Stimulated activated naive CD8-positive, alpha-beta T cell treated with anti-CD3 and anti-CD28 coated beads, Interleukin-15, amount 100 ng/mL, for 72 hours (primary cell): ENCODE results near the gene CNNM4.
"Not testable (repeated sequence)": the region's sequence is repeated elsewhere in the genome, so short reads cannot be mapped to it uniquely, and the experiment has no call there.

Source experiments
- ATAC-seq: fragments of 150-1000 bp; cut with Tn5 transposase; 2 replicates; pipeline ENCODE4 v1.10.0; 2021; ENCODE audit warnings: mild to moderate bottlenecking, moderate library complexity
- DNase-seq, 2 donors: peaks; one replicate each; pipeline ENCODE4 v3.0.0; 2021 to 2022
- H3K27ac Mint-ChIP-seq, 2 donors: one replicate each; pipeline ENCODE4 v1.8.0; 2022; ENCODE audit warnings: mild to moderate bottlenecking in 2 of 2, mixed read lengths in 2 of 2, moderate library complexity in 2 of 2
- H3K27me3 Mint-ChIP-seq: one replicate; pipeline ENCODE4 v1.8.0; 2022; ENCODE audit warnings: mixed read lengths
- H3K4me1 Mint-ChIP-seq: one replicate; pipeline ENCODE4 v1.8.0; 2022; ENCODE audit warnings: mild to moderate bottlenecking, mixed read lengths
- H3K4me3 Mint-ChIP-seq, 2 donors: one replicate each; pipeline ENCODE4 v1.8.0; 2022; ENCODE audit warnings: mild to moderate bottlenecking in 2 of 2, mixed read lengths in 2 of 2, moderate library complexity in 1 of 2
- H3K9me3 Mint-ChIP-seq, 2 donors: one replicate each; pipeline ENCODE4 v1.8.0; 2022; ENCODE audit warnings: mixed read lengths in 2 of 2

Gene CNNM4

DNA sequence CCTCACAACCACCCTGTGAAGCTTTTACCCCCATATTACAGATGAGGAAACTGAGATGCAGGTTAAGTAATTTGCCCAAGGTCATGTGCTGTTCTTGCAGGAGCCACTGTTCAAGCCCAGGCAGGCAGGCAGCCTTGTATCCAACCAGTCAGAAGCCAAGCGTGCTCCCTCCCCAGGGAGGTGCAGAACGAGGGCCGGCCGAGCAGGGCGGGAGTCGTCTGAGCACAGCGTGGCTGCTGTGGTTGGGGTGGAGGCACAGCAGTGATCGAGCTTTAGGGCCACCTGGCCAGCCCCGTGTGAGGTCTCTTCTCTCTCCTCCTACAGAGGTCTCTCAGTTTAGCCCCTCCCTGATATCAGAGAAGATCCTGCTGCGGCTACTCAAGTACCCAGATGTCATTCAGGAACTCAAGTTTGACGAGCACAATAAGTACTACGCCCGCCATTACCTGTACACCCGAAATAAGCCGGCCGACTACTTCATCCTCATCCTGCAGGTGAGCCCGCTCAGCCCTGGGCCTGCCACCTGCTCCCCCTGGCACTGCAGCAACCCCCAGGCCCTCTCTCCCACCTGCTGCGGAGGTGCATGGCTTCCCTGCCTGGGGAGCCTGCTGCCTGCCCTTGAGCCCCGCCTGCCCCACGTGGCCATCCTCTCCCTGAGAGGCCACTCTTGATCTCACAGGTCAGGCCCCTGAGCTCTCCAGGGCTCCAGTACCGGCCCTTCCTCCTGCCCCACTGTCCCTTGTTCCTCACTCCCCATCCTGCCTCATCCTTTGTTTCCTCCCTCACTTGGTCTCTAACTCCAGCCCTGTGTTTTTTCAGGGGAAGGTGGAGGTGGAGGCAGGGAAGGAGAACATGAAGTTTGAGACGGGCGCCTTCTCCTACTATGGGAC lies 38.3 kb downstream of the CNNM4 start:
- H3K4me3 Mint-ChIP-seq: no peak overlapping the region
- H3K9me3 Mint-ChIP-seq: no peaks in the 10 kb centered on the region
- ATAC-seq (no peak), DNase-seq (no peak)
- H3K4me1 Mint-ChIP-seq: no peaks in the 10 kb centered on the region
- H3K27me3 Mint-ChIP-seq: no peaks in the 10 kb centered on the region
- no peak overlapping the region for H3K27ac Mint-ChIP-seq

DNA sequence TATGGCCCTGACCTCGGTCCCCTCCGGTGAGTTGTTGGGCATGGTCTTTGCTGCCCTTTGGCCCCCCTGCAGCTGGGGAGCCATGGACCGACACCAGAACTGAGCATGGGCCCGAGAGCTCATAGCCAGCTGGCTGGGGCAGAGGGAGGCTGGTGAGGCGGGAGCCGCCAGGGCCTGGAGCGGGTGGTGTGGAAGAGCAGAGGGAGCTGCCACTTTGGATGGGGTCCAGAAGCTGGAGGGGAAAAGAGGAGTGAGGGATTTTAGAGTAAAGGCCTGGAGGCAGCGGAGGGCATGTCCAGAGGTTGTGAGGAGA lies 38.9 kb downstream of the CNNM4 start:
- Mint-ChIP-seq H3K27me3 (no peaks in the 10 kb centered on the region), H3K4me1 (no peaks in the 10 kb centered on the region), H3K27ac (peak overlapping the region in 1 of 2 donors; percentile 40), H3K4me3 (no peak overlapping the region), H3K9me3 (no peaks in the 10 kb centered on the region)
- ATAC-seq (no peak), DNase-seq (no peak)

DNA sequence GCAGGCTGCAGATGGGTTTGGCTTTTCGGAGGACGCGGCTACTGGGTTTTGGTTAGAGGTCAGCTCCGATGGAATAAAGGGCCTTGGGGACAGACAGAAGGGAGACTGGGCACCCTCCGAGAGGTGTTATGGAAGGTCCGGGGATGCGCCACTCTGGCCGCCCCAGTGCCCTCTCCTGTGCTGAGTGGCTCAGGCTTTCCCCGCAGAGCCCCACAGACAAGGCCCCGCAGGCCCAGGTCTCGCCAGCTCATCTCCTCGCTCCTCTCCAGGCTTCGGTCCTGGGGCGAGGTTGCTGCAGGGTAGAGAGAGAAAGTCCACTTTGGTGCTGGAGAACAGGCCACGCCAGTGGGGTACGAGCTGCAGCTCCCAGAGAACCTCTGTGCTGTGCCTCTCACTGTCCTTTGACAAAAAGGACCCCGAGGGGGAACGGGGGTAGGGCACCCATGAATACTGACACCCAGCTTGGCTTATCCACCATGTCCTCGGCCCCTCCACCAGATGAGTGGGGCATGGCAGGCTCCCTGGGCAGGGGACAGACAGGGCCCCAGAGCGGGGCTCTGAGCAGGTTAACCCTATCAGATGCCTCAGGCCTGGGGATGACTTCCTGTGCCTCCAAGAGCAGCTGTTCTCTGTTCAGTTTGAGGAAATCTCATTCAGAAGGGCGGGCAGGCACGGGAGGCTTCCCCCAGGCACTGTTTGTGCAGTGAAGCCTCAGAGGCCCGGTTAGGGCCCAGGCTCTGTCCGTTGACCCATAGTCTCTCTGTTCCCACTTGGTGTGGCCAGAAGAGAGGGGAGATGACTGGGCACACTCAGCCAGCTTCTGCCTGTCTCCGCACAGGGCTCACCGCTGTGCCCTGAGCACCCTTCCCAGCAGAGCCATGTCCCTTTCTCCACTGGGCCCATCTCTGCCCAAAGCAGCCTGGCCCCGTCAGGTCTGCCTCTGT lies 39.6 kb downstream of the CNNM4 start:
- H3K4me1 Mint-ChIP-seq: no peaks in the 10 kb centered on the region
- DNase-seq (no peak), ATAC-seq (peak; percentile 49)
- H3K27me3 Mint-ChIP-seq: no peaks in the 10 kb centered on the region
- H3K9me3 Mint-ChIP-seq: no peaks in the 10 kb centered on the region
- H3K27ac Mint-ChIP-seq: no peak overlapping the region
- no peak overlapping the region for H3K4me3 Mint-ChIP-seq

DNA sequence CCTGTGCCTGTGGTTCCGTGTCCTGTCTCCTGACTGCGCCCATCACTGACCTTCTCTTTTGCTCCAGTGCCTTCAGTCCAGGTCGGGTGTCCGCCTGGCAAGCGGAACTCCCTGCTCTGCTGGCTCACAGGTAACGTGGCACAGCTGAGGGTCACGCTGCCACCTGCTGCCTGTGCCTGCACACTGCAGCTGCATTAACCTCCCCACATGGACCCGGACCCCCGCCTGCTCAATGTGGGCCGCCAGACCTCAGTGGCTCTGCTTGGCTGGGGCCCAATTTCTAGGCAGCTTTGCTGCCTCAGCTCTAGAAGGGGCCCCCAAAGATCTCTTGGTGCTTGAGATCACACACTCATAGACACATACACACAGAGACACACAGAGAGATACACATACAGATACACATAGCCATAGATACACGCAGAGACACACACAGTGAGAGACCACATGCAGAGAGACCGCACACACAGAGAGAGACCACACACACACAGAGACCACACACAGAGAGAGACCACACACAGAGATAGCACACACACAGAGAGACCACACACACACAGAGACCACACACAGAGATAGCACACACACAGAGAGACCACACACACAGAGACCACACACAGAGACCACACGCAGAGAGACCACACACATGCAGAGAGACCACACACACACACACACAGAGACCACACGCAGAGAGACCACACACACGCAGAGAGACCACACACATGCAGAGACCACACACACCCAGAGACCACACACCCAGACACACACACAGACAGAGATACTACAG lies 40.5 kb downstream of the CNNM4 start:
- Mint-ChIP-seq H3K27me3 (no peaks in the 10 kb centered on the region), H3K4me1 (peaks cover 2% of the 10 kb centered on the region), H3K4me3 (no peak overlapping the region), H3K27ac (no peak overlapping the region), H3K9me3 (no peaks in the 10 kb centered on the region)
- DNase-seq (peak; percentile 64 to 72), ATAC-seq (peak; percentile 95)

DNA sequence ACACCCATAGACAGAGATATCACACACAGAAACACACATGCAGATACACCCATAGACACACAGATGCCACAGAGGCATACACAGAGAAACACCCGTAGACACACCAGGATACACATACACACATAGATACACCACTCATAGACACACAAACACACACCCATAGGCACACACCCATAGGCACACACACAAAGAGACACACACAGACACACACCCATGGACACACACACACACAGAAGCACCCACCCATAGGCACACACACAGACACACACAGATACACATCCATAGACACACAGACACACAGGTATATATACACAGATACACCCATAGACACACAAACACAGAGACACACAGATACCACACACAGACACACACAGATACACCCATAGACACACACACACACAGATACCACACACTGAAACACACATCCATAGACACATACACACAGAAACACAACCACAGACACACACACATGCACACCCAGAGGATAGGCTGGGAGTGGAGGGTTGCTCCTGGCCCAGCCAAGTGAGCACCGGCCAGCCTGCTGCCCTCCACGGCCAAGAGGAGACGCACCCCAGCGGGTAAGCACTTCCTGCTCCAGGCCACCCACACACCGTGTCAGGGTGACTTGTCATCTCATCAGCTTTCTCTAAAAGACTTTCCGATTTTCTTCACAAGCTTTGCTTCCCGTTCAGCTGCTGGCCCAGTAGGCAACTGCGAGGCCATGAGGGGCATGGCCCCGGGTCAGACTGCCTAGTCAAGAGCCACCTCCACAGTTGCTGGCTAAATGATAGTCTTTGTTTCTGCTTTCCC lies 41.3 kb downstream of the CNNM4 start:
- ATAC-seq: no peak
- no peaks in the 10 kb centered on the region for H3K27me3 Mint-ChIP-seq
- H3K4me1 Mint-ChIP-seq: peaks cover 8% of the 10 kb centered on the region
- no peaks in the 10 kb centered on the region for H3K9me3 Mint-ChIP-seq
- H3K4me3 Mint-ChIP-seq: no peak overlapping the region
- no peak overlapping the region for H3K27ac Mint-ChIP-seq
- DNase-seq: no peak

DNA sequence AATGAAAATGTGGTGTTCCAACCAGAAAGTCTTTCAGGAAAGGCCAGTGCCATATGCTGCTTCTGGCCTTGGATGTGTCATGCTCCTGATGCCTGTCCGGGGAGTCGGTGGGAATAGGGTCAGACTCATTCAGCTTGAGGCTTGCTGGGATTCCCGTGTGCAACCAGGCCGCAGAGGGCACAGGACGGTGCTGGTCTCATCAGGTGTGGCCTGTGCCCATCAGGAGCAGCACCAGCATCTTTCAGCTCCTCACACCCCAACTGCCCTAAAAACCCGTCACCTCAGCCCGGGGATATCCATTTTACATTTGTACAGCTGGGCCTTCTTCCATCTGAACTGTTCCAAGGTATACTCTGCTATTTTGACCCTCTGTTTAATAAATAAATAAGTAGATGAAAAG lies 42.0 kb downstream of the CNNM4 start:
- H3K4me1 Mint-ChIP-seq: peaks cover 8% of the 10 kb centered on the region
- H3K27ac Mint-ChIP-seq: no peak overlapping the region
- no peaks in the 10 kb centered on the region for H3K27me3 Mint-ChIP-seq
- no peak for ATAC-seq
- H3K9me3 Mint-ChIP-seq: no peaks in the 10 kb centered on the region
- DNase-seq: no peak
- no peak overlapping the region for H3K4me3 Mint-ChIP-seq

DNA sequence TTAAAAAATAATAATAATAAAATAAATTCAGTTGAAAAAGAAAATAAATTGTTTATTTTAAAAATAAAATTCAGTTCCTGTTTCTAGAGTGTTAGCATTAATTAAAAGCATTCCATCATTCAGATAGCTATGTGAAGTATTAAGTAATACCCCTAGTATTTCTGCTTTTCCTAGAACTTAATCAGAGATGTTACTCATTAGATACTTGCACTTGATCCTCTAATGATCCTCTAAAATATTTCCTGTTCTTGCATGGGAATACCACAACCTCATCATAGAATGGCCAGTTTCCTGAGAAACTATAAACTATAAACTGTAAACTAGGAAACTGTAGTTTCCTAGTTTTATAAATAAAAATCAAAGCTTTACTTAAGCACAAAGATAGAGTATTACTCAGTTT lies 44.3 kb downstream of the CNNM4 start:
- H3K27ac Mint-ChIP-seq: no peak overlapping the region
- H3K9me3 Mint-ChIP-seq: no peaks in the 10 kb centered on the region
- peaks cover 8% of the 10 kb centered on the region for H3K4me1 Mint-ChIP-seq
- H3K27me3 Mint-ChIP-seq: no peaks in the 10 kb centered on the region
- no peak overlapping the region for H3K4me3 Mint-ChIP-seq
- DNase-seq: no peak
- ATAC-seq: no peak

DNA sequence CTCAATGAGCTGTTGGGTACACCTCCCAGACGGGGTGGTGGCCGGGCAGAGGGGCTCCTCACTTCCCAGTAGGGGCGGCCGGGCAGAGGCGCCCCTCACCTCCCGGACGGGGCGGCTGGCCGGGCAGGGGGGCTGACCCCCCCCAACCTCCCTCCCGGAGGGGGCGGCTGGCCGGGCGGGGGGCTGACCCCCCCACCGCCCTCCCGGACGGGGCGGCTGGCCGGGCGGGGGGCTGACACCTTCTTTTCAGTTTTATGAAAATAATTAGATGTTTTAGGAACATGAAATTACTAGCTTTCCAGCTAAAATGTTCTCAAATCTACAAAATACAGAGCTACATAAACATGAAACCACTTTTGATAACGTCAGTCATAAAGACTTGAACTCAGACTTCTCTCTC lies 45.2 kb downstream of the CNNM4 start:
- DNase-seq, H3K9me3 Mint-ChIP-seq, H3K4me1 Mint-ChIP-seq, H3K27me3 Mint-ChIP-seq, ATAC-seq, H3K27ac Mint-ChIP-seq, H3K4me3 Mint-ChIP-seq: not testable (repeated sequence)

DNA sequence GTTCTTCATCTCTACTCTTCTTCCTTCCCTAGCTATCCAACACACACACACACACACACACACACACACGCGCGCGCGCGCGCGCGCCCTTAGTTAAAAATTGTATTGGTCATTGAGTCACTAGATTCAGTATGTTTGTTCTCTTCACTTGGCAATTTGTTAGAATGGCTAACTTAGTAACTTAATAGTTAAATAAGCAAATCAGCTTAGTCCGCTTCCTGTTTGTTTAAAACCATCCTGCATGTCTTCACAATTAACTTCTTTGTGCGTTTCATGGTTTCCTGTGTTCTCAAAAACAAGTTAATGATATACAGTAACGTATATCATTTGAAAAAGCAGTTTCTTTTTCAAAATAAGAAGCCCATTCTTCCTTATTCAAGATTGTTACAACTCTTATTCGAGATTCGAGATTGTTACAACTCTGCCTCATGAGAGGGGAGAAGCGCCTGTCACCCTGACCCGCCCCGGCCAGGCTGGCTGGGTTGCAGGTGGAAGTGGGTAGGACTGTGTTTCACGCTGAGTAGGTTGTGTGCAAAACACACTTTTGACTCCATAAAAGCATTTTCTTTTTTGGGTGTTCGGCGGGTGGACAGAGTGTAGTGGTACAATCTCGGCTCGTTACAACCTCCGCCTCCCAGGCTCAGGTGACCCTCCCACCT lies 45.9 kb downstream of the CNNM4 start:
- Mint-ChIP-seq H3K9me3 (no peaks in the 10 kb centered on the region), H3K27me3 (no peaks in the 10 kb centered on the region), H3K27ac (no peak overlapping the region), H3K4me1 (peaks cover 8% of the 10 kb centered on the region), H3K4me3 (no peak overlapping the region)
- DNase-seq (no peak), ATAC-seq (peak; percentile 56)

DNA sequence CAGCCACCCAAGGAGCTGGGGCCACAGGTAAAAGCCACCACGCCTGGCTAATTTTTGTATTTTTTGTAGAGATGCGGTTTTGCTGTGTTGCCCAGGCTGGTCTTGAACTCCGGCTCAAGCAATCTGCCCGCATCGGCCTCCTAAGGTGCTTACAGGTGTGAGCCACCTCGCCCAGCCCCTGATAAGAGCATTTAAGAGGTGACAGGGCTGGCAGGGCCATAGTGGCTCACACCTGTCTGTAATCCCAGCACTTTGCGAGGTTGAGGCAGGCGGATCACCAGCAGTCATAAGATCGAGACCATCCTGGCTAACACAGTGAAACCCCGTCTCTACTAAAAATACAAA lies 46.4 kb downstream of the CNNM4 start:
- Mint-ChIP-seq H3K4me1 (peaks cover 8% of the 10 kb centered on the region), H3K4me3 (no peak overlapping the region), H3K27ac (no peak overlapping the region), H3K9me3 (no peaks in the 10 kb centered on the region), H3K27me3 (no peaks in the 10 kb centered on the region)
- DNase-seq (no peak), ATAC-seq (no peak)

DNA sequence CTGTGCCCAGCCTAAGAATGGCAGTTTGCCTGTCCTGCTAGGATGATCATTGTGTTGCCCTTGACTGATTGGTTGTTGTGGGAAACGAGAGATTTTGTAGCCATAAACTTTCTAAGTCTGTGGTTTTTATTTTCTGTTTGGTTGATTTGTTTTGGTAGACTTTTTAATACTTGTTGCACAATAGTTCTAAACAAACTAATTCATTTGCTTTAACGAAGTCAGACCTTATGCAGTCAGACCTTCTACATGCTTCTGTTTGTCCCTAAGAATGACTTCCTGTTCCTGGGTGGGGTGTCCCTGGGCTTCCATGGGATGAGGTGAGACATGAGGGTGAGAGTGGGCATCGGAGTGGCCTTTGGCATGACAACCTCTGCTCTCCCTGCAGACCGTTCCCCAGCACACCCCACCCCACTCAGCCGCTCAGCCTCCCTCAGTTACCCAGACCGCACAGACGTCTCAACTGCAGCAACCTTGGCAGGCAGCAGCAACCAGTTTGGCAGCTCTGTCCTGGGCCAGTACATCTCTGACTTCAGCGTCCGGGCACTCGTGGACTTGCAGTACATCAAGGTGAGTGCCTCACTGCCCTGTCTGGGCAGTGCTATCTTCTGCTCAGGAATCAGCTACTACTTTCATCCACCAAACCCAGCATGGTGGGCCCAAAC lies 47.6 kb downstream of the CNNM4 start:
- H3K27ac Mint-ChIP-seq: no peak overlapping the region
- DNase-seq (no peak), ATAC-seq (no peak)
- H3K9me3 Mint-ChIP-seq: no peaks in the 10 kb centered on the region
- no peak overlapping the region for H3K4me3 Mint-ChIP-seq
- no peaks in the 10 kb centered on the region for H3K27me3 Mint-ChIP-seq
- peaks cover 19% of the 10 kb centered on the region for H3K4me1 Mint-ChIP-seq

DNA sequence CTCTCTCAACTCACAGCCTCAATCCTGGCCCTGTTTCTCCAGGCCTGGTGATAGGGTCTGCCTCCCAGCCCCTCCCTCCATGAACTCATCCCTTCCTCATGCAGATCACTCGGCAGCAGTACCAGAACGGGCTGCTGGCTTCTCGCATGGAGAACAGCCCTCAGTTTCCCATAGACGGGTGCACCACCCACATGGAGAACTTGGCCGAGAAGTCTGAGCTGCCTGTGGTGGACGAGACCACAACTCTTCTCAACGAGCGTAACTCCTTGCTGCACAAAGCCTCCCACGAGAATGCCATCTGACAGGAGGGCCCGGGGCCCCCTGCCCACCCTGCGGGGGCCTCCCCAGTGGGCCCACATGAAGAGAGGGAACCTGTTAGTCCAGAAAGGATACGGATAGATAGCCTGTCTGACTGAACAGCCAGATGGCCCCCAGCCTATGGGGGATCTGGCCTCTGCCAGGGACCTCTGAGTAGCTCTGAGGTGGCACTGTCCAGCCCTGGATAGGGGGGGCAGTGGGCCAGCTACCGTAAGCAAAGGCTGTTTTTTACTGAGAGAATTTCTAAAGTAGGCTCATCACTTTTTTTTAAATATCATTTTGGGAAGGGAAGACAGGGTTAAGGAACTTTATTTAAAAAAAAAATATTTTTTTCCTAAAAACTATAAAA lies 48.6 kb downstream of the CNNM4 start:
- Mint-ChIP-seq H3K27me3 (no peaks in the 10 kb centered on the region), H3K27ac (no peak overlapping the region), H3K4me1 (peaks cover 19% of the 10 kb centered on the region), H3K4me3 (no peak overlapping the region), H3K9me3 (no peaks in the 10 kb centered on the region)
- ATAC-seq (no peak), DNase-seq (no peak)

DNA sequence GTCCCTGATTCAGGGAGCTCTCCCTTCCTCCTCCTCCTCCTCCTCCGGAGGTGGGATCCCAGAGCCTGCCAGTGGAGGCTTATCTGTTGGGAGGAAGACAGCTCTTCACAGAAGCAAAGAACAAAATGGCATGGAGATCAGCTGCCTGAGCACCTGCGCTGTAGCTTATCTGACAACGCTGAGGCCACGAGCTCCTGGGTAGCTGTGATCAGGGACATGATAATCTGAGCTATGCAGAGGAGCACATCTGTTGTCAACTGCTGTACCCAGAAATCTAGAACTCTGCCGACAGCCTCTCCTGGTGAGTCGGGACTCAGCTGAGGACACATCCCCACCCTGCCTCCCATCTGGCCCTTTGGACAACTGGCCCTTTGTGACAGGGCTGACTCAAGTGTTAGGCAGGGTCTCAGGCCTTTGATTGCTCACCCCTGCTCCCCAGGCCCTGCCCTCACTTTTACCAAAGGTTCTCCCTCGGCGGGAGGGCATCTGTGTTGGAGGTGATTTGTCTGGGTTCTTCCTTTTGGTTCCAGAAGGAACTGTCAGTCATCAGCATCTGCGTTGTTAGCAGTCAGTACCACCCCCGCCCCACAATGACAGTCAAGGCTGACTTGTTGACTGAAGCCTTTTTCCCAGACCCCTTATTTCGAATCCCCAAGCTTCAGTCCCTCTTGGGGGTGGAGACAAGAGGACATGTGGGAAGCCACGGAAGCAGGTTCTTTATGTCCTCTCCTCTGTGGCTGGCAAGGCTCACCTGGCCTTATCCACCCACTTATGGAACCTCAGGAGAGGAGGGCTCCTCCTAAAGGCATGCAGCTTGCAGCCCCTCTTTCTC lies 49.5 kb downstream of the CNNM4 start:
- Mint-ChIP-seq H3K4me3 (no peak overlapping the region), H3K27ac (no peak overlapping the region), H3K27me3 (no peaks in the 10 kb centered on the region), H3K4me1 (peaks cover 22% of the 10 kb centered on the region), H3K9me3 (no peaks in the 10 kb centered on the region)
- no peak for ATAC-seq
- DNase-seq: no peak
